GM21576 (cell line): ENCODE results near the gene RANBP2.
A peak's percentile ranks its signal among the peaks of the same experiment; 100 is the strongest.
"Not testable (repeated sequence)": the region's sequence is repeated elsewhere in the genome, so short reads cannot be mapped to it uniquely, and the experiment has no call there.

ENCODE experiments used
- ATAC-seq: cut with Tn5 transposase; IDR thresholded peaks from one replicate; pipeline ENCODE4 v1.9.1; 2021; ENCODE audit warnings: mild to moderate bottlenecking, moderate library complexity; ENCODE audit not compliant: unreplicated experiment

Gene RANBP2

DNA sequence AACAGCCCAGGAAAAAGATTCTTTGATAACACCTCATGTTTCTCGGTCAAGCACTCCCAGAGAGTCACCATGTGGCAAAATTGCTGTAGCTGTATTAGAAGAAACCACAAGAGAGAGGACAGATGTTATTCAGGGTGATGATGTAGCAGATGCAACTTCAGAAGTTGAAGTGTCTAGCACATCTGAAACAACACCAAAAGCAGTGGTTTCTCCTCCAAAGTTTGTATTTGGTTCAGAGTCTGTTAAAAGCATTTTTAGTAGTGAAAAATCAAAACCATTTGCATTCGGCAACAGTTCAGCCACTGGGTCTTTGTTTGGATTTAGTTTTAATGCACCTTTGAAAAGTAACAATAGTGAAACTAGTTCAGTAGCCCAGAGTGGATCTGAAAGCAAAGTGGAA lies 48.6 kb downstream of the RANBP2 start:
- ATAC-seq, result not testable (repeated sequence)

DNA sequence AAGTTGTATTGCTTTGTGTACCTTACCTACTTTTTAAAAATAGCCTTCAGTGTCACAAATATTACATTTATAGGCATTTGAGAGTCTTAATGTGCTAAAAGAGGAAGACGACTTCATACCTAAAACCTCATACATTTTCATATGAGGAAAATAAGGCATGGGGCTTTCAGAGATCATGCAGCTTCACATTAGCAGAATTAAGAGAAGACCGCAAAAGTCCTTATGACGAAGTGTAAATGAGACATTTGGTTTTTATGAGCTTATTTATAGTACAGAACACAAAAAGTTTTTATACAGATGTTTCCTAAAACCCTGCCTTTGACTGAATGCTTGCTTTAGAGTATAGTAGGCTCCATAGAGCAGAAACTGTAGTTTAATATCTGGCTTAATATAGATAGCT lies 57.2 kb downstream of the RANBP2 start:
- ATAC-seq, result peak; percentile 76

DNA sequence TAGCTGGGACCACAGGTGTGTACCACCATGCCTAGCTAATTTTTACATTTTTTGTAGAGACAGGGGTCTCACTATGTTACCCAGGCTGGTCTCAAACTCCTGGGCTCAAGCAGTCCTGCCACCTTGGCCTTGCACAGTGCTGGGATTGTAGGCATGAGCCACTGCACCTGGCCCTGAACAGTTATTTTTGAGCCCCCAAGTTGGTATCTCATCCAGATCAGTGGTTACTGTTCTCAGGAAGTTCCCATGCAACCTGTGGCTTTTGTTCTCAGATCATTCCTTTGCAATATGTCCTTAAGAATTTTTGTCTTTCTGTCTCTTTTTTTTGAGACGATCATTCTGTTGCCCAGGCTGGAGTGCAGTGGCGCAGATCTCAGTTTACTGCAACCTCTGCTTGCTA lies 59.6 kb downstream of the RANBP2 start:
- ATAC-seq, result no peak

DNA sequence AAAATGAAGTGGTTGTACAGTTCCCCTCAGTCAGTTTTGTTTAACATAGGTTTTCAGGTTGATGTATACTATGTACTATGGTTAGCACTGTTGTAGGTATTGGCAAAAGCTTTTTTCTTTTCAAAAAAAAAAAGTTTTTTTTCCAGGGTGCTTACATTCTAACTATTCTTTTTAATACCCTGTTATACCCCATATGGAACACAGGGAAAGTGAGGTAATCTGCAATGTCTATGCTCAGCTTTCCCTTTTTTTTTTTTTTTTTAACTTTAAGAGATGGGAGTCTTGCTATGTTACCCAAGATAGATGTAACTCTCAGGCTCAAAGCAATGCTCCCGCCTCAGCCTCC lies 66.7 kb downstream of the RANBP2 start:
- no peak for ATAC-seq

DNA sequence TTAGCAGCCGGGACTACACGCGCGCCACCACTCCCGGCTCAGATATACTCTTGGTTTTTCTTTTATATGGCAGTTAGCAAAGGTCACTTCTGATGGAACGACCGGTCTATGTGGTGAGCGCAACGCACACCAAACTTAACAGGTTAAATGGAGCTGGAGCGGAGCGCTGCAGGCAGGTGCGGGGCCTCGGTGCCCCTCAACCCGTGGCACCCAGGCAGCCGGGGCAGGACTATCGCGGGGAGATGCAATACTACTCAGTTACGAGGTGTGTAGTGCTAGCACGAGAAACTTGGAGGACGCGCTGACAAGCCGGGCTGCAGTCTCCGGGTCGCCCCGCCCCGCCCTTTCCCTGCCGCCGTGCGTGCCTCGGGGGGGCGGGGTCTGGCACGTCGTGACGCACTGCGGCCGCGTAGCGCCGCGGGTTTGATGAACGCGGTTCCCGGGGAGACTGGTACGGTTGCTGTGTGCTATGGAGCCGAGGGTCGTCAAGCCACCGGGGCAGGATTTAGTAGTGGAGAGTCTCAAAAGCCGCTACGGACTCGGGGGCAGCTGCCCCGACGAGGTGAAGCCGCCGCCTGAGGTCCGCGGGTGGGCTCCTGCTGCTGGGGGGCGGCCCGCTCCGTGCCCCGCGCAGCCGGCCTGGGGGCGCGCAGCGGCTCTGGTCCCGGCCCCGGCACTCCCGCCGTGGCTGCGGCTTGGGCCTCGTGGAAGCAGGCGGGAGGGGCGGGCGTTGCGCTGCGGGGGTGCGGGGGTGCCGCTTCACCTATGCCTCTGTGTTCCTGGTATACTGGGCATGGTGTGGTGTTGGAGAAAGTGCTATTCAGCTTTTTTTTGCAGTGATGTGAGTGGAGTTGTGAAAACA lies 67.3 kb downstream of the RANBP2 start, which contains the start of gene CCDC138:
TSS of gene CCDC138 (plus strand) at position 418 of the 862 bp plus-strand sequence. CDS start at position 470, 52 bp downstream.
- ATAC-seq, result peak; percentile 94

DNA sequence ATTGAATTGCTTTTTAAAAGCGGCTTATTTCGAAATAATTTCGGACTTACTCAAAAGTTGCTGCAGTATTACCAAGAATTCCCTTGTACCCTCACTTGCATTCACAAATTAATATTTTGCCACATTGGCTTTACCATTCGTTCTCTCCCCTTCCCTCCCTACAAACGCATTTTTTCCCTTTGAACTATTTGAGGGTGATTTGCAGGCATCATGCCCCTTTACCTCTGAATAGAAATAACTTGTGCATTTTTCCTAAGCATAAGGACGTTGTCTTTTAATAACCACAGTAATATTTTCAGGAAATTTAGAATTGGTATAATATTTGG lies 67.9 kb downstream of the RANBP2 start:
- ATAC-seq, result no peak

DNA sequence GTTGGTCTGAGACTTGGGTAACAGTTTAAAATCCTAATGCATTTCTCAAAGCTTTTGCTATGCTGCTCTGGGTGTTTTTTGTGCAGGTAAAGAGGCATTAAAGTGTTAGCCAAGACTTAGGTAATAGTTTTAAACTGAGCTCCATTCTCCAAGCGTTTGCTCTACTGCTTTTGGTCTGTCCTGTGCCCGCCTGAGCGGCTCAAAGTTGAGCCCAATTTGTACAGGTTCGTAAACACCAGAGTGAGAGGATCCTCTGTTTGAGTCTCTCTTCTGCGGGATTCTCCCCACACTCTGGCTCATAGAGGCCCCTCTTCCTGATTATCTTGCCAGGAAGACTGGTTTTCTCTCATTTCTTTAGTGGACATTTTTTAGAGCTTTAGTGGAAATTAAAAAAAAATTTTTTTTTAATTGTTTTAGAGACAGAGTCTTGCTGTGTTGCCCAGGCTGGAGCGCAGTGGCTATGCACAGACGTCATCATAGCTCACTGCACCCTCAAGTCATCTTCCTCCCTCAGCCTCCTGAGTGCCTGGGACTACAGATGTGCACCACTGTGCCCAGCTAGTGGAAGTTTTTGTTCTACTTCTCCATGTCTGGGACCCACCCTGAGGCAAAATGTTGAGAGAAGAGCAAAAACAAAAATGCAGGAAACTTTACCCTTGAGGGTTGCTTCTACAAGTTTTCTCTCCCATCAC lies 83.9 kb downstream of the RANBP2 start:
- no peak for ATAC-seq

DNA sequence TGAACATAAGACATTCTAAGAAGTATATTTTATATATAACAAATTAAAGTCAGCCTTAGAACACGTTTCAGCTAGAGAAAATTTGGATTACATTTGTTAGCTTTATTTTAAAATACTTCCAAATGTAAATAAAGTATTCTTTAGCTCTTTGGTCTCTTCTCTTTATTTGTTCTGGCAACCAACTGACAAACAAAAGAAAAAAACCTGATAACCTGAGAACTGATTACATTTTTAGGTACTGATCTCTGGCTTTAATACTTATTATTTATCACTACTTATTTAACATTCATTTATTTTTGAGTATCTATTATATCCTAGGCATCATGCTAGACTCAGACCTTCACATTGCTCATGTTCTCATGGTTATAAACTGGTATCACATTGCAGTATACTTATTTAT lies 85.8 kb downstream of the RANBP2 start:
- no peak for ATAC-seq

DNA sequence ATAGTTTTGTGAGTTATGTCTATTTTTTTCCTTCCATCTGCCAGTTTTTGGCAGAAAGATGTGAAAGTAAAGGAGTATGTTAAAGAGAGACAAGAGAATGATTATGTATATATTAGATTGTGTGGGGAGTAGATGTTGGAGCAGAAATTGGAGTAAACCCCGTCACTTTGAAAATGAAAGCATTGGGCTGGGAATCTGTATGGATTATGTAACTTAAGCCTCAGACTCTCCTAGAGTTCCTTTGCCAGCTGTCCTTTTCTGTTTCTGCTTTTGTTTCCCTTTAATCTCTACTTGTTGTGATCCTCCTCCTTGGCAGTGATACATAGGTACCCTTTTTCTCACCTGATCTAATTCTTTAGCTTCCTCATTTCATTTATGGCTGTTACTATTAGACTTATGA lies 86.5 kb downstream of the RANBP2 start:
- ATAC-seq, result no peak

DNA sequence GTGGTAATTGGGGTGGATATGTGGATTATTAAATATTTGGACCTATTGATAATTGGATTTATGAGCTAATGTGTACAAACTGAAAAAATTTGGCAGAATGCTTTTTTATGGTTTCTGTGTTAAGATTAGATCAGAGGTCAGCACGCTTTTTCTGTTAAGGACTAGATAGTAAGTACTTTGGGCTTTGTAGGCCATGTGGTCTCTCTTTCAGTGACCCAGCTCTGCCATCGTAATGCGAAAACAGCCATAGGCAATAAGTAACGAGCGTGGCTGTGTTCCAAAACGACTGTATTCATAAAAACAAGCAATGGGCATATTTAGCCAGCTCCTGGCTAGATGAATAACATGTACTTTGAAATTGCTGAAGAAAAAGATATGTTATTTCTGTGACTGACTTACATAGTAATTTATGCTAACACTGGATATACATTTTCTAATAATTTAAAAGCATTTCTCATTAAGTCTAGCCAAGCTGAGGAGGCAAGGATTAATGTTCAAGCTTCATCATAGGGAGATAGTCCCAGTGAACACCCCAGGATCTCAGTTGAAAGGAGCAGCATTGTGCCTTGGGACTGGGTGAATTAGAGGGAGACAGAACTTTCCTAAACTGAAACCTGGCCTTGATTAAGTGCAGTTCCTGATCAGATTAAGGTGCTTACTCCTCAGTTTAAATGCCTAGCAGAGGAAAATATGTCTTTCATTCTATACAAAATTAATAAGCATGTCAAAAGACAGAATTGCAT lies 87.3 kb downstream of the RANBP2 start:
- no peak for ATAC-seq

DNA sequence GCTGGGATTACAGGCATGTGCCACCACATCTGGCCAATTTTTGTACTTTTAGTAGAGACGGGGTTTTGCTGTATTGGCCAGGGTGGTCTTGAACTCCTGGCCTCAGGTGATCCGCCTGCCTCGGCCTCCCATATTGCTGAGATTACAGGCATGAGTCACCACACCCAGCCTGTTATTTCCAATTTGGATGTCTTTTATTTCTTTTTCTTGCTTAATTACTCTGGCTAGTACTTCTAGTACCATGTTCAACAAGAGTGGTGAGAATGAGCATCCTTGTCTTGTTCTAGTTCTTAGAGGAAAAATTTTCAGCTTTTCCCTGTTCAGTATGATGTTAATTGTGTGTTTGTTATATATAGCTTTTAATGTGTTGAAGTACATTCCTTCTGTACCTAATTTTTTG lies 90.7 kb downstream of the RANBP2 start:
- no peak for ATAC-seq

DNA sequence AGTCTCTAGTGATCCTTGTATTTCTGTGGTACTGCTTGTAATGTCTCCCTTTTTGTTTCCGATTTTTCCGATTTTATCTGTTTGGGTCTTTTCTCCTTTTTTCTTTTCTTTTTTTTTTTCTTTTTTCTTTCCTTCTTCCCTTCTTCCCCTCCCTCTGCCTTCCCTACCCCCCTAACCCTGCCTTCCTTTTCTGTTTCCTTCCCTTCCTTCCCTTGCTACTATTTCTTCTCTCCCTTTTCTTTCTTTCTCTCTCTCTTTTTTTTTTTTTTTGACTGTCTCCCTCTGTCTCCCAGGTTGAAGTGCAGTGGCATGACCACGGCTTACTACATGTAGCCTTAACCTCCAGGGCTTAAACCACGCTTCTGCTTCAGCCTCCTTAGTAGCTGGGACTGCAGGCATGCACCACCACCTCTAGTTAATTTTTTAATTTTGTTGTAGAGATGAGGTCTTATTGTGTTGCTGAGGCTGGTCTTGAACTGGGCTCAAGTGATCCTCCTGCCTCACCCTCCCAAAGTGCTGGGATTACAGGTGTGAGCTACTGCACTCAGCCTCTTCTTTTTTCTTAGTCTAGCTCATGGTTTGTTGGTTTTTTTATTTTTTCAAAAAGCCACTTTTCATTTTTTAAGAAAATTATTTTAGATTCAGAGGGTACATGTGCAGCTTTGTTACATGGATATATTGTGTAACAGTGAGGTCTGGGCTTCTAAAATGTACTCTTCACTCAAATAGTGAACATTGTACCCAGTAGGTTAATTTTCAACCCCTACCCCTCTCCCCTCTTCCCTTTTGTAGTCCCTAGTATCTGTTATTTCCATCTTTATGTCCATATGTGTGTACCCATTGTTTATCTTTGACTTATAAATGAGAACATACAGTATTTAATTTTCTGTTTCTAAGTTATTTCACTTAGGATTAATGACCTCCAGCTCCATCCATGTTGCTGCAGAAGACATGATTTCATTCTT lies 92.0 kb downstream of the RANBP2 start:
- no peak for ATAC-seq

DNA sequence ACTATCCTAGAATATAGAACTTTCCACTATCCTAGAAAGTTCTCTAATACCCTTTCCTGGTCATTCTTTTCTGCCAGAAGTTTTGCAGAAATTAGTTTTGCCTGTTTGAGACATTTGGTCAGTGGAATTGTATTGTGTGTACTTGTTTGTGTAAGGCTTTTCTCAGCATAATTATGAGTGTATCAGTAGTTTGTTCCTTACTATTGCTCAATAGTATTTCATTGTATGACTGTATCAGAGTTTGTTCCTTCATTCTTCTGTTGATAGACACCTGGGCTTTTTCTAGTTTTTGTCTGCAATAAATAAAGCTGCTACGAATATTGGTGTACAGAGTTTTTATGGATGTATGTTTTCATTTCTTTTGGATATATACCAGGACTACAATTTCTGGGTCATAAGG lies 94.5 kb downstream of the RANBP2 start:
- ATAC-seq, result no peak

DNA sequence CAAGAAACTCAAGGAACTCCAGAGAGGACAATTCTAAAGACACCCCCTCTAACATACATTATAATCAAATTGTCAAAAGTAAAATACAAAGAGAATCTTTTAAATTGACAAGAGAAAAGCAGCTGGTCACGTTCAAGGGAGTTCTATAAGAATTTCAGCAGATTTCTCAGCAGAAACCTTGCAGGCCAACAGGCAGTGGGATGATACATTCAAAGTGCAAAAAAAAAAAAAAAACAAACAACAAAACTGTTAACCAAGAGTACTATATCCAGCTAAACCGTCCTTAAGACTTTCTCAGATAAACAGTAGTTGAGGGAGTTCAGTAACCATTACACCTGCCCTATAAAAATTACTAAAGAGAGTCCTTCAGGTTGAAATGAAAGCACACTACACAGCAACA lies 101.2 kb downstream of the RANBP2 start:
- ATAC-seq, result no peak

DNA sequence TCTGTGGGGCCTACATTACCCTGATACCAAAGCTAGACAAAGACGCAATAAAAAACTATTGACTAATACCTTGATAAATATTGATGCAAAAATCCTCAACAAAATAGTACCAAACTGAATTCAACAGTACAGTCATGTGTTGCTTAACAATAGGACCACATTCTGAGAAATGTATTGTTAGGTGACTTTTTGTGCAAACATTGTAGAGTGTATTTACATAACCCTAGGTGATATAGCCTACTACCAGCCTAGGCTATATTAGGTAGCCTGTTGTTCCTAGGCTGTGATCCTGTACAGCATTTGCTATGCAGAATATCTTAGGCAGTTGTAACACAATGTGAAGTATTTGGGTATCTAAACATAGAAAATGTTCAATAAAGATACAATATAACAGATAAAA lies 104.0 kb downstream of the RANBP2 start:
- ATAC-seq, result no peak

DNA sequence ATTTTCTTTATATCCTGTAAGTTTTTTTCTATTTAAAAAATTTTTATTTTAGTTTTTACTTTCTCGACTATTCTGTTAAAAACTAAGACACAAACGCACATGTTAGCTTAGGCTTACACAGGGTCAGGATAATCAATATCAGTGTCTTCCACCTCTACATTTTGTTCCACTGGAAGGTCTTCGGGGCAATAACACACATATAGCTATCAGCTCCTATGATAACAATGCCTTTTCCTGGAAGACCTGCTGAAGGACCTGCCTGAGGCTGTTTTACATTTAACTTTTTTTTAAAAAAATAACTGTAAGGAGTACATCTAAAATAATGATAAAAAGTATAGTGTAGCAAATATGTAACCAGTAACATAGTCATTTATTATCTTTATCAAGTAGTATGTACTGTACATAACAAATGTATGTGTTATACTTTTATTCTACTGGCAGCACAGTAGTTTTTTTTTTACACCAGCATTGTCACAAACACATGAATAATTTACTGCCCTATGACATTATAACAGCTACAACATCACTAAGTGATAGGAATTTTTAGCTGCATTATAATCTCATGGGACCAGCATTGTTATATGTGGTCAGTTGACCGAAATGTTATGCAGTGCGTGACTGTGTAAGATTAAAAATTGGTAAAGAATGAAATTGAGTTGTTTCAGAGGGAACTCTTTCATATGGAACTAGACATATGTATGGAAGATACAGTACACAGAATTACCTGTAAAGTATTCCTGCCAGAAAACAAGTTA lies 105.2 kb downstream of the RANBP2 start:
- ATAC-seq, result no peak

DNA sequence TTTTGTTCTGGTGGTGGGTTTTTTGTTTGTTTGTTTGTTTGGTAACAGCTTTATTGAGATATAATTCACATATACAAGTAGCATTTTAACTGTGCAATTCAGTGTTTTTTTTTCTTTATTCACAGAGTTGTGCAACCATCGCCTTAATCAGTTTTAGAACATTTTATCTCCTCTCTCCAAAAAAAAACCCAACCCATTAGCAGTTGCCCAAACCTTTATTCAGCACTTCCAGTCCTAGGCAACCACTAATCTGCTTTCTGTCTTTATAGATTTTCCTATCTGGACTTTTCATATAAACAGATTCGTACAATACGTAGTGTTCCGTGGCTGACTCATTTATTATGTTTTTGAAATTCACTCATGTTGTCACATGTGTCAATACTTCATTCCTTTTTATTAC lies 106.0 kb downstream of the RANBP2 start:
- no peak for ATAC-seq

DNA sequence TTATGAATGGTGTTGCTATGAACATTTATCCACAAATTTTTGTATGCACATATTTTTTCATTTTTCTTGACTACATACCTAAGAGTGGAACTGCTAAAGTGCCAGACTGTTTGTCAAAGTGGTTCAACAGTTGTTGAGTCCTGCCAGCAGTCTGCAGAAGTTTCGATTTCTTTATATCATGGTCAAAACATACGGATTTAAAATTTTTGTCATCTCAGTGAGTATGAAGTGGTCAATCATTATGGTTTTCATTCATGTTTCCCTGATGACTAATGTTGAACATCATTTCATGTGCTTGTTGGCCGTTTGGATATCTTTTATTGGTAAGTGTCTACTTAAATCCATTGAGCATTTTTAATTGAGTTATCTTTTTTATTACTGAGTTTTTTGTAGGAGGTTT lies 106.5 kb downstream of the RANBP2 start:
- no peak for ATAC-seq

DNA sequence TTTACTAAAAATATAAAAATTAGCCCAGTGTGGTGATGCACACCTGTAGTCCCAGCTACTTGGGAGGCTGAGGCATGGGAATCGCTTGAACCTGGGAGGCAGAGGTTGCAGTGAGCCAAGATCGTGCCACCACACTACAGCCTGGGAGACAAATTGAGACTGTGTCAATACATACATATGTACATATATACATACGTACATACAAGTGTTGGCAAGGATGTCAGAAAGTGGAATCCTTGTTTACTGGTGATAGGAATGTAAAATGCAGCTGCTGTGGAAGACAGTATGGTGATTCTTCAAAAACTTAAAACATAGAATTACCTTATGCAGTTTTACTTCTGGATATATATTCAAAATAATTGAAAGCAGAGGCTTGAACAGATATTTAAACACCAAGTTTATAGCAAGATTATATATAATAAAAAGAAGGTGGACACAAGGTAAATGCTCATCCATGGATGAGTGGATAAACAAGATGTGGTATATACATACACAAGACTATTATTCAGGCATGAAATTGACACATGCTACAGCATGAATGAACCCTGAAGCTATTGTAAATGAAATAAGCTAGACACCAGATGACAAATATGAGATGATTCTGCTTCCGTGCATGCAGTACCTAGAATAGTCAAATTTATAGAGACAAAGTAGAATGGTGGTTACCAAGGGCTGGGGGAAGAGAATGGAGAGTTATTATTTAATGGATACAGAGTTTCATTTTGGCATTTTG lies 110.5 kb downstream of the RANBP2 start:
- ATAC-seq, result no peak
